Measurements from ENCODE around the gene MBLAC1. TPM values are rescaled to one million over a fixed set of nuclear protein-coding genes. Genes with fewer than 3 reads are reported as not detected.

Gene MBLAC1
- polyA plus RNA-seq, 4 donors: 1.2 to 2.6 (median 1.5) TPM

GRCh38 chr7:100148559-100149328, 22.0 kb downstream of the MBLAC1 start, which contains the start of gene LAMTOR4:
LAMTOR4 (plus strand) TSS chr7:100148918; CDS start chr7:100148973, 55 bp downstream.
- DNase-seq (ENCODE audit: low read depth in 4 of 4, low spot score in 3 of 4): peak; percentile 93 to 97 (median 95)

GRCh38 chr7:100152404-100152803, 25.6 kb downstream of the MBLAC1 start:
- DNase-seq (ENCODE audit: low read depth in 4 of 4, low spot score in 3 of 4): no peak

- no peak for DNase-seq (ENCODE audit: low read depth in 4 of 4, low spot score in 3 of 4)
Measured at GRCh38 chr7:100152937-100153666, 26.3 kb downstream of the MBLAC1 start.

GRCh38 chr7:100153708-100154535, 27.2 kb downstream of the MBLAC1 start:
- no peak for DNase-seq (ENCODE audit: low read depth in 4 of 4, low spot score in 3 of 4)

GRCh38 chr7:100154651-100155491, 28.1 kb downstream of the MBLAC1 start:
- DNase-seq (ENCODE audit: low read depth in 4 of 4, low spot score in 3 of 4): no peak

GRCh38 chr7:100155553-100156317, 29.0 kb downstream of the MBLAC1 start:
- no peak for DNase-seq (ENCODE audit: low read depth in 4 of 4, low spot score in 3 of 4)

- DNase-seq (ENCODE audit: low read depth in 4 of 4, low spot score in 3 of 4): no peak
Measured at GRCh38 chr7:100156331-100157068, 29.7 kb downstream of the MBLAC1 start.

GRCh38 chr7:100157069-100157333, 30.2 kb downstream of the MBLAC1 start:
- no peak for DNase-seq (ENCODE audit: low read depth in 4 of 4, low spot score in 3 of 4)

GRCh38 chr7:100157334-100158228, 30.8 kb downstream of the MBLAC1 start:
- DNase-seq (ENCODE audit: low read depth in 4 of 4, low spot score in 3 of 4): no peak

GRCh38 chr7:100158229-100159098, 31.7 kb downstream of the MBLAC1 start, which contains the start of gene TRAPPC14:
TRAPPC14 (minus strand) TSS chr7:100158723; CDS start chr7:100158499, 224 bp downstream.
- DNase-seq (ENCODE audit: low read depth in 4 of 4, low spot score in 3 of 4): peak; percentile 80 to 89 (median 86)

- no peak for DNase-seq (ENCODE audit: low read depth in 4 of 4, low spot score in 3 of 4)
Measured at GRCh38 chr7:100159099-100159623, 32.4 kb downstream of the MBLAC1 start.

GRCh38 chr7:100160067-100160466, 33.3 kb downstream of the MBLAC1 start:
- DNase-seq (ENCODE audit: low read depth in 4 of 4, low spot score in 3 of 4): no peak

GRCh38 chr7:100163006-100163531, 36.3 kb downstream of the MBLAC1 start:
- no peak for DNase-seq (ENCODE audit: low read depth in 4 of 4, low spot score in 3 of 4)

- DNase-seq (ENCODE audit: low read depth in 4 of 4, low spot score in 3 of 4): no peak
Measured at GRCh38 chr7:100163871-100164270, 37.1 kb downstream of the MBLAC1 start.

GRCh38 chr7:100166317-100166940, 39.7 kb downstream of the MBLAC1 start:
- DNase-seq (ENCODE audit: low read depth in 4 of 4, low spot score in 3 of 4): no peak
